HepG2 (cell line): Measurements from ENCODE around the gene PSMB10. TPM values are rescaled to one million over a fixed set of nuclear protein-coding genes. Genes with fewer than 3 reads are reported as not detected.

Source experiments
- FOXO1 ChIP-seq: sonication (generic); formaldehyde crosslinking; IDR thresholded peaks from 2 replicates; pipeline ENCODE4 v1.4.0; 2020; ENCODE audit warnings: missing genetic modification reagents
- HBP1 ChIP-seq: IDR thresholded peaks from 2 replicates; pipeline ENCODE4 v1.6.1; 2016; ENCODE audit warnings: low read depth, control low read depth
- HNRNPUL1 ChIP-seq: fragments of 200-400 bp; formaldehyde crosslinking; IDR thresholded peaks from 2 replicates; pipeline ENCODE4 v1.6.1; 2017; ENCODE audit warnings: low read depth, mild to moderate bottlenecking, low read length, moderate library complexity
- HOXA3 ChIP-seq: sonication (generic); formaldehyde crosslinking; IDR thresholded peaks from 2 replicates; pipeline ENCODE4 v1.5.0; 2020; ENCODE audit warnings: missing genetic modification reagents
- SPEN ChIP-seq: sonication (generic); formaldehyde crosslinking; IDR thresholded peaks from 2 replicates; pipeline ENCODE4 v1.5.1; 2020; ENCODE audit warnings: low read depth, mild to moderate bottlenecking, missing genetic modification reagents
- polyA plus RNA-seq, 8 experiments: library from polyadenylated mRNA; depleted of rRNA in 3 of 8; stranded (reverse) in 7 of 8; unstranded in 1 of 8; fragments of >200 nt; fragmentation: Illumina TruSeq in 4 of 8; extraction: Trizol in 4 of 8; gene quantifications; 2 replicates each; pipeline versions ENCODE4 v1.2.1 to v1.2.3, GENCODE V29; 2011 to 2016; ENCODE audit warnings: low read depth in 4 of 8, missing spikeins in 1 of 8, mixed read lengths in 1 of 8; ENCODE audit not compliant: insufficient read depth in 1 of 8
- total RNA-seq, 5 experiments: library from RNA; depleted of rRNA; stranded (reverse); fragments of >200 nt; fragmentation: Illumina TruSeq; extraction: Trizol; gene quantifications; 2 replicates each; pipeline ENCODE4 v1.2.3, GENCODE V29; 2016; ENCODE audit warnings: low read depth in 1 of 5
- TF ChIP-seq, protein P1 (sequence below): sonication (generic); formaldehyde crosslinking; IDR thresholded peaks from 2 replicates; pipeline ENCODE4 v1.5.0; 2020; ENCODE audit warnings: mild to moderate bottlenecking, missing genetic modification reagents, moderate library complexity
- TF ChIP-seq, protein P2 (sequence below): sonication (generic); formaldehyde crosslinking; IDR thresholded peaks from 2 replicates; pipeline ENCODE4 v1.5.1; 2020; ENCODE audit warnings: mild to moderate bottlenecking, missing genetic modification reagents, moderate library complexity
- TF ChIP-seq, protein P3 (sequence below): sonication (generic); formaldehyde crosslinking; IDR thresholded peaks from 2 replicates; pipeline ENCODE4 v1.8.0; 2022; ENCODE audit warnings: mild to moderate bottlenecking, missing genetic modification reagents, borderline replicate concordance

The PSMB10 gene
- total and polyA plus RNA-seq, 2 of the 13 experiments (the other 11 are each of a cell fraction or from before 2014, with no cell fraction given): 12.7 to 65.9 TPM

DNA sequence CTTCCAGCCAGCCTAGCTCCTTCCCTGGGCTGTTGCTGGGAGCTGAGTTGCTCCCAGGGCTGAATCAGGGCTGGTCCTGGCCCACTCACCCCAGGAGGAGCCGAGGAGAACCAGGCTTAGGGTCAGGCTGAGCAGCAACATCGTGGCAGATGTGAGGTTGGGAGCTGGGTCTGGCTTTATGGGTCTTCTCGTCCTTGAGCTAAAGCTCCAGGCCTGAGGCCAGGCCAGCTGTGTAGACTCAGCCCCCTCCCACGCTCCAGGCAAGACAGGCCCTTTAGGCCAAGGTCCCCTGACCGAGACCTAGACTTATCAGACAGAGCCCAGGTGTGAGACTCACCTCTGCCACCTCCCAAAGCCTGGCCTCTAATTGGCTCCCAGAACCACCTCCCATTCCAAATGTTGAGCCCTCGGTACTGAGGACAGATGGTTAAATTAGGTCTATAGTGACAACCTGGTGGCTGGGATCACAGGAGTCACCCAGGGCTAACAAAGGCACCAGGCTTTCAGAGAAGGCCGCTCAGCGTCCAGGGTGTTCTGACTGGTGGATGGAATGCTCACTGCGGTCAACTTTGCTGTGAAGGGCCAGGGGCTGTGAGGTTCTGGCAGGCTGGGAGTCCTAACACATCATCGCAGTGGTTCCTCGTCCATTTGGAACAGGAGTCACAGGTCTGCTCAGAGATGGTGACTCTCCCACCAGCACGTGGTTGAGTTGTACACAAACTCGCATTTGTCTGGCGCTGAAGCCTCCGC is 4.8 kb downstream of the PSMB10 start, which contains the start of gene CTRL (continued):
- TF ChIP-seq HBP1 (CRISPR knock-in tag) (no peak), FOXO1 (CRISPR knock-in tag) (peak; percentile 38; the same call in 1 of the 2 replicates), HNRNPUL1 (no peak), SPEN (no peak), HOXA3 (CRISPR knock-in tag) (no peak)
- TF ChIP-seq, protein P1, sequence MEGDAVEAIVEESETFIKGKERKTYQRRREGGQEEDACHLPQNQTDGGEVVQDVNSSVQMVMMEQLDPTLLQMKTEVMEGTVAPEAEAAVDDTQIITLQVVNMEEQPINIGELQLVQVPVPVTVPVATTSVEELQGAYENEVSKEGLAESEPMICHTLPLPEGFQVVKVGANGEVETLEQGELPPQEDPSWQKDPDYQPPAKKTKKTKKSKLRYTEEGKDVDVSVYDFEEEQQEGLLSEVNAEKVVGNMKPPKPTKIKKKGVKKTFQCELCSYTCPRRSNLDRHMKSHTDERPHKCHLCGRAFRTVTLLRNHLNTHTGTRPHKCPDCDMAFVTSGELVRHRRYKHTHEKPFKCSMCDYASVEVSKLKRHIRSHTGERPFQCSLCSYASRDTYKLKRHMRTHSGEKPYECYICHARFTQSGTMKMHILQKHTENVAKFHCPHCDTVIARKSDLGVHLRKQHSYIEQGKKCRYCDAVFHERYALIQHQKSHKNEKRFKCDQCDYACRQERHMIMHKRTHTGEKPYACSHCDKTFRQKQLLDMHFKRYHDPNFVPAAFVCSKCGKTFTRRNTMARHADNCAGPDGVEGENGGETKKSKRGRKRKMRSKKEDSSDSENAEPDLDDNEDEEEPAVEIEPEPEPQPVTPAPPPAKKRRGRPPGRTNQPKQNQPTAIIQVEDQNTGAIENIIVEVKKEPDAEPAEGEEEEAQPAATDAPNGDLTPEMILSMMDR (CRISPR knock-in tag): peak; percentile 25; the same call in 1 of the 2 replicates
- TF ChIP-seq, protein P2, sequence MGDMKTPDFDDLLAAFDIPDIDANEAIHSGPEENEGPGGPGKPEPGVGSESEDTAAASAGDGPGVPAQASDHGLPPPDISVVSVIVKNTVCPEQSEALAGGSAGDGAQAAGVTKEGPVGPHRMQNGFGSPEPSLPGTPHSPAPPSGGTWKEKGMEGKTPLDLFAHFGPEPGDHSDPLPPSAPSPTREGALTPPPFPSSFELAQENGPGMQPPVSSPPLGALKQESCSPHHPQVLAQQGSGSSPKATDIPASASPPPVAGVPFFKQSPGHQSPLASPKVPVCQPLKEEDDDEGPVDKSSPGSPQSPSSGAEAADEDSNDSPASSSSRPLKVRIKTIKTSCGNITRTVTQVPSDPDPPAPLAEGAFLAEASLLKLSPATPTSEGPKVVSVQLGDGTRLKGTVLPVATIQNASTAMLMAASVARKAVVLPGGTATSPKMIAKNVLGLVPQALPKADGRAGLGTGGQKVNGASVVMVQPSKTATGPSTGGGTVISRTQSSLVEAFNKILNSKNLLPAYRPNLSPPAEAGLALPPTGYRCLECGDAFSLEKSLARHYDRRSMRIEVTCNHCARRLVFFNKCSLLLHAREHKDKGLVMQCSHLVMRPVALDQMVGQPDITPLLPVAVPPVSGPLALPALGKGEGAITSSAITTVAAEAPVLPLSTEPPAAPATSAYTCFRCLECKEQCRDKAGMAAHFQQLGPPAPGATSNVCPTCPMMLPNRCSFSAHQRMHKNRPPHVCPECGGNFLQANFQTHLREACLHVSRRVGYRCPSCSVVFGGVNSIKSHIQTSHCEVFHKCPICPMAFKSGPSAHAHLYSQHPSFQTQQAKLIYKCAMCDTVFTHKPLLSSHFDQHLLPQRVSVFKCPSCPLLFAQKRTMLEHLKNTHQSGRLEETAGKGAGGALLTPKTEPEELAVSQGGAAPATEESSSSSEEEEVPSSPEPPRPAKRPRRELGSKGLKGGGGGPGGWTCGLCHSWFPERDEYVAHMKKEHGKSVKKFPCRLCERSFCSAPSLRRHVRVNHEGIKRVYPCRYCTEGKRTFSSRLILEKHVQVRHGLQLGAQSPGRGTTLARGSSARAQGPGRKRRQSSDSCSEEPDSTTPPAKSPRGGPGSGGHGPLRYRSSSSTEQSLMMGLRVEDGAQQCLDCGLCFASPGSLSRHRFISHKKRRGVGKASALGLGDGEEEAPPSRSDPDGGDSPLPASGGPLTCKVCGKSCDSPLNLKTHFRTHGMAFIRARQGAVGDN (CRISPR knock-in tag): peak; percentile 27; the same call in 1 of the 2 replicates
- TF ChIP-seq, protein P3, sequence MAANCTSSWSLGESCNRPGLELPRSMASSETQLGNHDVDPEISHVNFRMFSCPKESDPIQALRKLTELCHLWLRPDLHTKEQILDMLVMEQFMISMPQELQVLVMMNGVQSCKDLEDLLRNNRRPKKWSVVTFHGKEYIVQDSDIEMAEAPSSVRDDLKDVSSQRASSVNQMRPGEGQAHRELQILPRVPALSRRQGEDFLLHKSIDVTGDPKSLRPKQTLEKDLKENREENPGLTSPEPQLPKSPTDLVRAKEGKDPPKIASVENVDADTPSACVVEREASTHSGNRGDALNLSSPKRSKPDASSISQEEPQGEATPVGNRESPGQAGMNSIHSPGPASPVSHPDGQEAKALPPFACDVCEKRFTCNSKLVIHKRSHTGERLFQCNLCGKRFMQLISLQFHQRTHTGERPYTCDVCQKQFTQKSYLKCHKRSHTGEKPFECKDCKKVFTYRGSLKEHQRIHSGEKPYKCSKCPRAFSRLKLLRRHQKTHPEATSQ: no peak
